Nephron (organoid): ENCODE data around the gene MIDN.

ENCODE experiments used
- H3K27ac Mint-ChIP-seq, 3 experiments: 2 replicates each; pipeline ENCODE4 v1.8.0; 2020; ENCODE audit warnings: mixed read lengths in 3 of 3, mild to moderate bottlenecking in 2 of 3, moderate library complexity in 1 of 3
- H3K27me3 Mint-ChIP-seq: 2 replicates; pipeline ENCODE4 v1.8.0; 2021; ENCODE audit warnings: low read depth, mild to moderate bottlenecking, moderate library complexity, mixed read lengths
- H3K36me3 Mint-ChIP-seq: 2 replicates; pipeline ENCODE4 v1.8.0; 2020; ENCODE audit warnings: low read depth, mixed read lengths
- H3K4me1 Mint-ChIP-seq: 2 replicates; pipeline ENCODE4 v1.8.0; 2020; ENCODE audit warnings: mixed read lengths
- H3K4me3 Mint-ChIP-seq, 3 experiments: 2 replicates each; pipeline ENCODE4 v1.8.0; 2020; ENCODE audit warnings: mild to moderate bottlenecking in 3 of 3, mixed read lengths in 3 of 3, moderate library complexity in 2 of 3
- H3K9me3 Mint-ChIP-seq: 2 replicates; pipeline ENCODE4 v1.8.0; 2020; ENCODE audit warnings: mixed read lengths
- CTCF ChIP-seq, 3 experiments: fragments of 200-600 bp; sonication (generic); IDR thresholded peaks; one replicate each; pipeline ENCODE4 v1.5.0; 2021; ENCODE audit warnings: antibody characterized with exemption in 3 of 3; ENCODE audit not compliant: unreplicated experiment in 3 of 3

The MIDN gene

GRCh38 chr19:1227304-1228054, 20.9 kb upstream of the MIDN start:
- H3K9me3 Mint-ChIP-seq, result no peaks in the 10 kb centered on the region
- no peak overlapping the region for H3K27ac Mint-ChIP-seq
- H3K4me1 Mint-ChIP-seq, result peaks cover 10% of the 10 kb centered on the region
- peaks cover 4% of the 10 kb centered on the region for H3K36me3 Mint-ChIP-seq
- no peak overlapping the region for H3K4me3 Mint-ChIP-seq
- H3K27me3 Mint-ChIP-seq, result no peaks in the 10 kb centered on the region
- TF ChIP-seq CTCF (IDR thresholded peaks at IDR 0.05; ENCODE audit: unreplicated experiment in 3 of 3), result no peak

DNA sequence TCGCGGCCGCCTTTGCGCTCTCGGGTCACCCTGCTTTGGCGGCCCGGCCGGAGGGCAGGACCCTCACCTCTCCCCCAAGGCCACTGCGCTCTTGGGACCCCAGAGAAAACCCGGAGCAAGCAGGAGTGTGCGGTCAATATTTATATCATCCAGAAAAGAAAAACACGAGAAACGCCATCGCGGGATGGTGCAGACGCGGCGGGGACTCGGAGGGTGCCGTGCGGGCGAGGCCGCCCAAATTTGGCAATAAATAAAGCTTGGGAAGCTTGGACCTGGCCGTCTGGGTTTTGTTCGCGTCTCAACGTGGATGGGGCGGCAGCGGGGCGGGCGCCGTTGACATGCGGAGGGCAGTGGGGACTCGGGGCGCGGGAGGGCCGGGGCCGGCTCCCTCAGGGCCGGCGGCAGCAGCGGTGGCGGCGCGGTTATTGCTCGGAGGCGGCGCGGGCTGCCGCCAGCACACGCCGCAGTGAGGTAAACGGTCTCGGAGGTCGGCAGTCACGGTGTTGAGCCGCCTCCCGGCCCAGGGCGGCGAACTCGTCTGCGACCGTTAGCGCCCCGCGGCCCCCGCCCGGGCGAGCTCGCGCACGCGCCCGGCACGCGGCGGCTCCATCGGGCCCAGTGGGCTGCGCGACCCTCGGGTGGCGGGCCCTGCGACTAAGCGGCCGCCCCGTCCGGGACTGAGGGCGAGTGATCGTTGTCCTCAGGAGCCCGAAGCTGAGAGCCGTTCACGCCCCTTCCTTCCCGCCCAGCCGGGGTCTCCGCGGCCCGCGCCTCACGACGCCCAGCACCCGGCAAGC, 20.0 kb upstream of the MIDN start:
- peaks cover 13% of the 10 kb centered on the region for H3K4me1 Mint-ChIP-seq
- no peaks in the 10 kb centered on the region for H3K9me3 Mint-ChIP-seq
- H3K27ac Mint-ChIP-seq, result no peak overlapping the region
- peaks cover 4% of the 10 kb centered on the region for H3K36me3 Mint-ChIP-seq
- H3K27me3 Mint-ChIP-seq, result no peaks in the 10 kb centered on the region
- TF ChIP-seq CTCF (IDR thresholded peaks at IDR 0.05; ENCODE audit: unreplicated experiment in 3 of 3), result no peak
- H3K4me3 Mint-ChIP-seq, result no peak overlapping the region

DNA sequence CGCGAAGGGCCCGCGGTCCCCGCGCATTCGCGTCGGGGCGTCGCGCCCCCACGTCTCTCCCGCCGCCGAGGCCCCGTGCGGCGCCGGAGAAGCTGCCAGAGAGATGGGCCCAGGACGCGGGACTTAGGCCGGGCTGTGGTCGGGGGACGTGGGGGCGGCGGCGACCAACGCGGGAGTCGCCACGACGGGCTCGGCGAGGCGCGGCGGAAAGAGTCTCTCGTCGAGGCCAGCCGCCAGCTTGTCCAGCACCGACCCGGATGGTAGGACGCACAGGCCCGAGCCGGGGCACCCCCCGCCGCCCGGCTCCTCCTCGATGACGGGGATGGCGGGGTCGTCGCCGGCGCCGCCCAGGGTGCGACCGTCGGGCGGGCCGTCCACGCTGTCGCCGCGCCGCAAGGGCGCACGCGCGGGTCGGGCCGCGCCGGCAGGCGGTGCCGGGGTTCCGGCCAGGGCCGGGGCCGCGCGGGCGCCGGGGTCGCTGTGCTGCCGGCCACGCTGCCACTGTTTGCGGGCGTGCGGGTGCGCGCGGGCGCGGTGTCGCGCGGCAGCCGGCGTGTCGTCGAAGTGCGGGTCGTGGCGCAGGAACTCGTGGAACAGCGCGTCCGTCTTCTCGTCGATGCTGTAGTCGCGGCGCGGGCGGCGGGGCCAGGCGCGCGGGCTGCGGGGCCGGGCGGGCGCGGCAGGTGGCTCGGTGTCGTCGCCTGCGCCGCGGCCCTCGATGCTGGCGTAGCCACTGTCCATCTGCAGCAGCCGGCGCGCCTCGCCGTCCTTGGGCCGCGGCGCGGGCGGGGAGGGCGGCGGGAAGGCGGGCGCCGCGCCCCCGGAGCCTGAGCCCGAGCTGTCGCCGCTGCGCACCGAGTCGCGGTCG, 19.1 kb upstream of the MIDN start:
- Mint-ChIP-seq H3K27ac (no peak overlapping the region), H3K36me3 (peaks cover 4% of the 10 kb centered on the region), H3K9me3 (no peaks in the 10 kb centered on the region), H3K4me3 (no peak overlapping the region), H3K27me3 (no peaks in the 10 kb centered on the region), H3K4me1 (peaks cover 13% of the 10 kb centered on the region)
- no peak for TF ChIP-seq CTCF (IDR thresholded peaks at IDR 0.05; ENCODE audit: unreplicated experiment in 3 of 3)

- H3K36me3 Mint-ChIP-seq, result peaks cover 4% of the 10 kb centered on the region
- no peaks in the 10 kb centered on the region for H3K9me3 Mint-ChIP-seq
- no peak for TF ChIP-seq CTCF (IDR thresholded peaks at IDR 0.05; ENCODE audit: unreplicated experiment in 3 of 3)
- no peak overlapping the region for H3K27ac Mint-ChIP-seq
- no peaks in the 10 kb centered on the region for H3K27me3 Mint-ChIP-seq
- no peak overlapping the region for H3K4me3 Mint-ChIP-seq
- peaks cover 13% of the 10 kb centered on the region for H3K4me1 Mint-ChIP-seq
Observed at GRCh38 chr19:1229924-1230782, 18.2 kb upstream of the MIDN start.

DNA sequence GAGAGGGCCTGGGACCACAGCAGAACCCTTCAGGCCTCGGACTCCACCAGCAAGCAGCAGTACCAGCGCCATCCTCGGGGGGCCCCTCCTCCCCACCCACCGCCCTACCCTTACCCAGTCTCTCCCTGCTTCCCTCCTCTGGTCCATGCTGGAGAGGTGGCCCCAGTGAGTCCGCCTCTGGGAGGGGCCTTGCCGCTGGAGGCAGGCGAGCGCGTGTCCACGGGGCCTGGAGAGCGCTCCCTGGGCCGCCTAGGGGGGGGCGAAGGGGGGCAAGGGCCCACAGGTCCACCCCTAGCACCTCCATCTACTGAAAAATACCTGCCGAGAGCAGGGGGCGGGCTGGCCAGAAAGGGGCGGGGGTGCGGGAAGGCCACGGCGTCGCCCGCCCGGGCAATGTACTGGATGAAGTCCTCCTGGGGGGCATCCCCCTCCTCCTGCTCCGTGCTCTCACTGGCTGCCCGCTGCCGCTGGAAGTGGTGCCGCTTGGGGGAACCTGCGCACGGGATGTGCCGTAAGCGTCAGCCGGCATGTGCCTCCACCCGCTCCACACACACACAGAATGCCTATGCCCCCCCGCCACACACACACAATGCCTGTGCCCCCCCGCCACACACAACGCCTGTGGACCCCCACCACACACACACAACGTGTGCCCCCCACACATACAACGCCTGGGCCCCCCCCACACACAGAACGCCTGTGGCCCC, 17.4 kb upstream of the MIDN start:
- no peaks in the 10 kb centered on the region for H3K27me3 Mint-ChIP-seq
- TF ChIP-seq CTCF (IDR thresholded peaks at IDR 0.05; ENCODE audit: unreplicated experiment in 3 of 3), result no peak

More for the DNA sequence above, 17.4 kb upstream of the MIDN start:
- no peaks in the 10 kb centered on the region for H3K9me3 Mint-ChIP-seq
- H3K4me1 Mint-ChIP-seq, result peaks cover 13% of the 10 kb centered on the region
- H3K27ac Mint-ChIP-seq, result no peak overlapping the region
- peaks cover 4% of the 10 kb centered on the region for H3K36me3 Mint-ChIP-seq
- no peak overlapping the region for H3K4me3 Mint-ChIP-seq
